Measurements from ENCODE around the gene KRTAP15-1.

DNA sequence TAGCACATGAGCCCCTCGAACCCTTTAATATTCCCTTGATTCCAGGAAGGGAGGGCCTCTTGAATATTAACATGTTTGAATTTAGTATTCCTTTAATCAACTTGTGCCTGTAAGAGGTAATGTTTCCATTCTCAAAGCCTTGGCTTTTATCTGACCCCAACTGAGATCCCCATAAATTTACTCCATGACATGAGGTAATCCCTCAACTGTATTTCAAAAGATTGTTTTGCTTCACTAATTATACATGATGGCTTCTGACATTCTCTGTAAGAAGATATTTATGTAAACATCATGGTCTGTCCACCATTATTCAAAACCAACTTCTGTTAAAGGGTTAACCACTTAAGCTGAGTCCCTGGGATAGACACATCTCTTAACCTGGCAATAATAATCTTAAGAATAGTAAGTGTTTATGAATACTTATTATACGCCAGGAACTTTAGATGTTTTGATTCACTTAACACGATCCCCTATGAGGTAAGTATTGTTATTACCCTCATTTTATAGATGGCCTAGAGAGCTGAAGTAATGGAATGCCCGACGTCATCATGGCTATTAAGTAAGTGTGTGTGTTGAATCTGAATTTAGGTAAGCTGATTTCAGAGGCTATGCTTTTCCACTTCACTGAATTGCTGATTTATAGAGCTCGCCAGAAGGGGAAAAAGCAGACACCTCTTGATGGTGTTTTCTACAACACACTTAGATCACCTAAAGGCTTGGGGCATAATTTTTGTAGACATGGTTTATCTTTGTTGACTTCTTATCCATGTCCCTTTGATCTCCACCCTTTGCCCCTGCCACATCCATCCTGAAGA is 29.0 kb downstream of the KRTAP15-1 start:
- TF ChIP-seq, protein P1, sequence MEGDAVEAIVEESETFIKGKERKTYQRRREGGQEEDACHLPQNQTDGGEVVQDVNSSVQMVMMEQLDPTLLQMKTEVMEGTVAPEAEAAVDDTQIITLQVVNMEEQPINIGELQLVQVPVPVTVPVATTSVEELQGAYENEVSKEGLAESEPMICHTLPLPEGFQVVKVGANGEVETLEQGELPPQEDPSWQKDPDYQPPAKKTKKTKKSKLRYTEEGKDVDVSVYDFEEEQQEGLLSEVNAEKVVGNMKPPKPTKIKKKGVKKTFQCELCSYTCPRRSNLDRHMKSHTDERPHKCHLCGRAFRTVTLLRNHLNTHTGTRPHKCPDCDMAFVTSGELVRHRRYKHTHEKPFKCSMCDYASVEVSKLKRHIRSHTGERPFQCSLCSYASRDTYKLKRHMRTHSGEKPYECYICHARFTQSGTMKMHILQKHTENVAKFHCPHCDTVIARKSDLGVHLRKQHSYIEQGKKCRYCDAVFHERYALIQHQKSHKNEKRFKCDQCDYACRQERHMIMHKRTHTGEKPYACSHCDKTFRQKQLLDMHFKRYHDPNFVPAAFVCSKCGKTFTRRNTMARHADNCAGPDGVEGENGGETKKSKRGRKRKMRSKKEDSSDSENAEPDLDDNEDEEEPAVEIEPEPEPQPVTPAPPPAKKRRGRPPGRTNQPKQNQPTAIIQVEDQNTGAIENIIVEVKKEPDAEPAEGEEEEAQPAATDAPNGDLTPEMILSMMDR (IDR thresholded peaks at IDR 0.05): no peak
- no peak for TF ChIP-seq POLR2A (IDR thresholded peaks at IDR 0.05)
